BE2C (cell line): ENCODE data around the gene ESRRG. TPM values are rescaled to one million over a fixed set of nuclear protein-coding genes. Genes with fewer than 3 reads are reported as not detected.

ENCODE experiments used
- DNase-seq: peaks from one replicate; pipeline ENCODE4 v3.0.0-alpha.2; 2020
- H3K27me3 ChIP-seq: fragments of 250-450 bp; sonication (Bioruptor Pico); 2 replicates; pipeline ENCODE4 v1.5.1; 2020; ENCODE audit warnings: mild to moderate bottlenecking
- H3K36me3 ChIP-seq: fragments of 250-450 bp; sonication (Bioruptor Pico); 2 replicates; pipeline ENCODE4 v1.5.1; 2020; ENCODE audit warnings: mild to moderate bottlenecking
- H3K4me1 ChIP-seq: fragments of 250-450 bp; sonication (Bioruptor Pico); 2 replicates; pipeline ENCODE4 v1.5.1; 2020
- H3K4me3 ChIP-seq: 2 replicates; pipeline ENCODE4 v1.5.1; 2011; ENCODE audit warnings: low read depth, low read length
- H3K9me3 ChIP-seq: fragments of 250-450 bp; sonication (Bioruptor Pico); 2 replicates; pipeline ENCODE4 v1.5.1; 2020
- CTCF ChIP-seq: IDR thresholded peaks from 2 replicates; pipeline ENCODE4 v1.5.1; 2012; ENCODE audit warnings: mild to moderate bottlenecking, low read depth, low read length
- polyA plus RNA-seq: library from polyadenylated mRNA; unstranded; fragments of >200 nt; gene quantifications from one replicate; pipeline ENCODE4 v1.2.1, GENCODE V29; 2012; ENCODE audit warnings: low read depth, missing spikeins; ENCODE audit not compliant: insufficient read length, insufficient read depth

ESRRG gene
- 51.9 TPM for polyA plus RNA-seq

GRCh38 chr1:216723274-216723780, at the start of gene ESRRG:
Gene ESRRG (minus strand): TSS chr1:216723429. CDS start chr1:216723299, 130 bp downstream.
- Histone ChIP-seq H3K4me1 (peaks cover 3% of the 10 kb centered on the region; the same call in 1 of the 2 replicates), H3K4me3 (peak within 1 kb of the TSS; percentile 81), H3K36me3 (peaks cover 3% of the 10 kb centered on the region; the same call in 1 of the 2 replicates), H3K9me3 (no peaks in the 10 kb centered on the region), H3K27me3 (no peaks in the 10 kb centered on the region)
- no peak for TF ChIP-seq CTCF
- peak; percentile 95 for DNase-seq

GRCh38 chr1:216771922-216772321, 48.7 kb upstream of the ESRRG start:
- DNase-seq: no peak
- no peak for TF ChIP-seq CTCF
- no peaks in the 10 kb centered on the region for H3K27me3 ChIP-seq
- no peak overlapping the region for H3K4me3 ChIP-seq
- H3K9me3 ChIP-seq: no peaks in the 10 kb centered on the region
- H3K4me1 ChIP-seq: no peaks in the 10 kb centered on the region
- no peaks in the 10 kb centered on the region for H3K36me3 ChIP-seq

DNA sequence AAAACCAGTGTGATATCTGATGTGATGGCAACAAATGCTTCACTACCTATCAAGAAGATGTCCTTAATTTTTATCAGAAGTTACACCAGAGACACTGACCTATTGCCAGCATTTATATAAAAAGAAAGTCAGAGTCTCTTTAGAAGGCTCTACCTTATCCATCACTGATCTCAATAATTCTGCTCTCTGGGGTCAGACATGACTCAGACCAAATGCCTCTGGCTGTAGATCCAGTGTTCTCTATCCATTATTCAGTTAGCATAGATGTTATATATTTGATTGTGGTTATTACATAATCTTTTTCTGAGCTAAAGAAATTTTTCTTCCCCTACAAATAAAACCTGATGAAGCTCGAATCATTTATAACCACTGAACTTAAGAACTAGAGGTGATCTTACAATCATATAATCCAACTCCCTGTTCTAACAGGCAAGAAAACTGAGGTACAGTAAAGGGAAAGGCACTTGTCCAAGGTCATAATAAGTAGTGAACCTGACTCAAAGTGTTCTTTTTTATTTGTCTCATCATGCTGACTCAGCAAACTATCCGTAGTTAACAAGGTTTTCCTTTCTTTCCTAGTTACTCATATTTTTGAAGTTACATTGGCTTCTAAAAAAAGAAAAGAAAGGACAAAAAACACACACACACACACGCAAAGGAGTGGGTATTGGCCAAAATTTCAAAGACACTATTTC, 43.6 kb upstream of the ESRRG start:
- no peaks in the 10 kb centered on the region for H3K9me3 ChIP-seq
- no peak for TF ChIP-seq CTCF
- H3K36me3 ChIP-seq: no peaks in the 10 kb centered on the region
- DNase-seq: no peak
- no peaks in the 10 kb centered on the region for H3K4me1 ChIP-seq
- H3K4me3 ChIP-seq: no peak overlapping the region
- no peaks in the 10 kb centered on the region for H3K27me3 ChIP-seq

DNA sequence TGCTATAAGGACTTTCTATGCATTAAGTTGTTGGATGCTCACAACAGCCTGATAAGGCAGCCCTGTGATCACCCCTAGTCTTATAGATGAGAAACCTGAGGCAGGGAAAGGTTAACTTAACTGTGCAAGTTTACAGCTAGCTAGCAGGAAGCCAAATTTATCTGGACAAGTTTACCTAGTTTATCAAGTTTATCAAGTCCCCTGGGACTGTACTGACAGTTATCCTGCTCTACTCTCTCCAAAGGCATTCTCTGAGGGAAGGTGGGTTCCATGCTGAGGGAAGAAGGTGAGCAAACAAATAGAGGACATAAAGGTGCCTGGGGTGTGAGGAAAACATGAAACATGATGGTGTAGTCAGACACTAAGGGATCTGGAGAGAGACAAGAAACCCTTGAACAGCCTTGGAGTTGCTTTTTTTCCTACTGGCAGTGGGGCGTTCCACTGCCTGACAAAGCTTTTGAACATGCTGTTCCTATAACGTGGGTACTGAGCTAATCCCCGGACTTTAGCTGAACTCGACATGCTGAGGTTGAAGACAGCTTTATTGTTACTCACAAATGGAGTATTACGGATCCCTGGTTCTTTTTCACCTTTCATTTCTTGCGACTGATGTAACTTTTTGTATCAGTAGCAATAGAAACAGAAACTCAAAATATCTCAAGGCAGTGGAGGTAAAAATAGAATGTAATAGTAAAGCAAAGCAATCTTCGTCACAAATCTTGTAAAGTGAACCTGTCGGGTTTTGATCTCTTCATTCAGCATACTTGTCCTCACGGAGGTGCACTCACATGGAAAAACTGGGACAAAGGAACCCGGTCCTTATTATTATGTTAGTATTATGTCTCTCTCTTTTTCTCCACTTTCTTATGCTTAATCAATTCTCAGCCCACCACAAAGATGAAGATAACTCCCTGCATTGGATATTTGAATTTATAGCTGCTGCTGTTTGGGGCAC, 42.4 kb upstream of the ESRRG start:
- Histone ChIP-seq H3K9me3 (no peaks in the 10 kb centered on the region), H3K4me3 (no peak overlapping the region), H3K36me3 (no peaks in the 10 kb centered on the region), H3K4me1 (no peaks in the 10 kb centered on the region), H3K27me3 (no peaks in the 10 kb centered on the region)
- DNase-seq: no peak
- TF ChIP-seq CTCF: no peak

DNA sequence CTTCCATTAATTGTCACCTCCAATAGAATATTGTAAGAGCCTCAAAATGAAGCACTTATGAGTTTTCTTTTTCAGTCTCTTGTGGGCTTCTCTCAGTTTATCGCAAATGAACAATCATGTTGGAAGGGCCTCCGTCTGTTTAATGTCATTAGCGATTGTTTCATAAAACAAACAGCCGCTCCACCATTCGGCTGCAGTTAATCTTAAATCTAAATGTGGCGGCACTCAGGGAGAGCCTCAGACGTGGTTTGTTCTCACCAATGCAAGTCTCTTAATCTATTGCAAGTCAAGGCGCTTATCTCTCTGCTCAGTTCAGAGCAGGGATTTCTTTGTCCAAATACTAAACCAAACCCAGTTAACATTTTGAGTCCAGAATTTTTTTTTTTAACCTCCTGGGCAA, 34.9 kb upstream of the ESRRG start:
- Histone ChIP-seq H3K4me3 (peak overlapping the region; percentile 29), H3K27me3 (no peaks in the 10 kb centered on the region), H3K9me3 (no peaks in the 10 kb centered on the region), H3K4me1 (peaks cover 14% of the 10 kb centered on the region), H3K36me3 (no peaks in the 10 kb centered on the region)
- DNase-seq: peak; percentile 43
- TF ChIP-seq CTCF: no peak

- H3K9me3 ChIP-seq: no peaks in the 10 kb centered on the region
- TF ChIP-seq CTCF: no peak
- no peak for DNase-seq
- no peak overlapping the region for H3K4me3 ChIP-seq
- no peaks in the 10 kb centered on the region for H3K36me3 ChIP-seq
- H3K27me3 ChIP-seq: no peaks in the 10 kb centered on the region
- peaks cover 14% of the 10 kb centered on the region for H3K4me1 ChIP-seq
Observed at GRCh38 chr1:216757110-216757509, 33.9 kb upstream of the ESRRG start.
